GM08714 (cell line): ENCODE data around the gene KCTD16.

Source experiments
- H3K4me3 ChIP-seq: fragments of 200-500 bp; sonication (Bioruptor generic); 2 replicates; pipeline ENCODE4 v1.5.1; 2014; ENCODE audit warnings: mild to moderate bottlenecking, low read length, inconsistent platforms
- ZNF274 ChIP-seq: IDR thresholded peaks from 2 replicates; pipeline ENCODE4 v1.6.1; 2012; ENCODE audit warnings: mild to moderate bottlenecking, low read depth, low read length

The KCTD16 gene

DNA sequence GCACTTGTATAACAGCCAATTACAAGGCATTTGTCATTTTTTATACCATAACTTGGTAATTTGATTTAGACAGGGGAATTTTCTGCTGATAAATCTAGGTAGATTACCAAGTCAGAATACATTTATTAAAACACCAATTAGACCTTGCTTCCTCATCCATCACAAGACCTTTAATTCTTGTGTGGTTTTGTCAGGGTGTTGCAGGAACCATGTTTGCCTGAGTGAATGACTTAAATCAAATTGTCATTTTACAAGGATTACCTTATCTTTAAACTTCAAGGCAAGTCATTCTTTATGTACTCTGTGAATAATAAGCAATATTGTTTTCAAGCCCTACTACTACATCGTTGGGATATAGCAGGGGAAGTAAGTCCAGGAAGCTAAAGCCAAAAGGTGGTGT, 257.7 kb downstream of the KCTD16 start:
- no peak overlapping the region for H3K4me3 ChIP-seq
- no peak for TF ChIP-seq ZNF274

DNA sequence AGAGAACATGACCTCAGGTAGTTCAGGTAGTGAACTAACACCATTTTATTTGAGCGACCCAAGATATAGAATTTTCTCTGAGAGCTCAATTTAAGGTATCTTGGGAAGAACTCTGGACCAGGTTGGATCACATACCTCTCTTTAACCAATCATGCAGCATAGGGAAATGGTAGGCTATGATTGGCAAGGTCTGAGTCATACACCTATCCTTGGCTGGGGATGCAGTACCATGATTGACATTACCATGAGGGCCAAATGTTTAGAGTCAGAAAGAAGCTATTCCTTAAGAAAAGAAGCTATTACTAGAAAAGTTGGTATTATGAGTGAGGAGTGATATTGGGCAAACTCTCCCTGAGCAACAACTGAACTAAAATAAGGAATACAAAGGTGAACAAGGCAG, 258.7 kb downstream of the KCTD16 start:
- TF ChIP-seq ZNF274: no peak
- no peak overlapping the region for H3K4me3 ChIP-seq

DNA sequence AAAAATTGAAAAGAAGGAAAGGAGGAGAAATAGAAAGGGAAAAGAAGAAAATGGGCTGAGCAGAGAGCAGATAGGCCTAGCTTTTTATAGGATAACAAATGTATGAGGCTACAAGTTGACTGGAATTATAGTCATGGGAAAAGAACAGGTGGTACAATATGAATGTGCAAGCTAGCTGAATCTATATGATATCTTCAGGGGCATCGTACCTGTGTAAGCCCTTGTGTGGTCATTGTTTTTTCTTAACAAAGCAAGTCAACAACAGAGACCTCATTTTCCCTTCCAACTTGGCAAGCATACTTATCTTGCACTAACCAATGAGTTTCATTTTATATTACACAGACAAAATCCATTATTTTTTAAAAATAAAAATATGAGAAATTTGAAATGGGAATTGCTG, 259.2 kb downstream of the KCTD16 start:
- H3K4me3 ChIP-seq: no peak overlapping the region
- no peak for TF ChIP-seq ZNF274

DNA sequence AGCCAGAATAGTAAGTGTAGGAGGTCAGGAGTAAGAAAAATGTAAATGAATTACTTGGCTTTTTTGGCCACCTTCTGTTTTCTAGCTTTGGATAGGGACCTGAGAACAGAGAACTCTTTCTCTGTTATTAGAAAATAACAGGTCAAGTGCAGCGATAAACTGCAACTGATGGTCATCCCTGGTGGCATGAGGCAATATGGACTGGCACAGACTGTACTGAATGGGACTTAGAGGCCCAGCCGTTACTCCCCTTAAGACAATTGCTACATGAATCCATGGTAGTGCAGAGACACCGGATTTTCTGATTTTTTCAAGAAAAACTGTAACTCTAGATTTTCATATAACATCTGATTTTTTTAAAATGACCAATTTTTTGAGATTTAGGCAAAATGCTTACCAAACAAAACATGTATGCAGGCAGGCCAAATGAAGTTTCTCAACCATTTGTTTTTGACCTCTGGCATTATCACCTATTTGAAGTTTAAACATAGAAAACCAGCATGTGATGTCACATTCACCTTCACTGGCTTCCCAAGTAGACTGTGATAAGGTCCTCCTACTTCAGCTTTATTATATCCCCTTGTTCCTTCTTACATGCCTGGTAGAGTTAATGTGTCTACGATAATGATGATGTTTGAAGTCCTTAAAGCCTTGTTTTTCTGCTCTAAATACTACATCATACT, 262.6 kb downstream of the KCTD16 start:
- TF ChIP-seq ZNF274: no peak

DNA sequence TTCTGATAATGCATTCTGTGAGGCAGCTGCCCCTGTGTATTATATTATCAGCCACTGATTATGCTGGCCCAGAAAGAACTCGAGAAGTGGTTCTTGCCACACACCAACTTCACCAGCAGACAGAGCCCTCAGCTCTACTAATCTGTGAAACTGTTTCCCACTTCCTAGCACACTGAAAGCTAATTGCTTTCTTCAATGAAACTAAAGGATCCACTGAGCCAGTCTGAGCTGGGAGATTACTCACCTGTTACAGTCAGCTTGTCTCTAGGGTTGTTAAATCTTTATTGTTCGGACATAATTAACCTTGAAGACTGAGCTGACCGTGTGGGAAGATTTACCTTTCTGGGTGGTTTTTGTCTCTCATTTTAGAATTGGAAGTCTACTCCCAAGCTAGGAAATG, 263.2 kb downstream of the KCTD16 start:
- TF ChIP-seq ZNF274: no peak
- no peak overlapping the region for H3K4me3 ChIP-seq

More for the DNA sequence above, 262.6 kb downstream of the KCTD16 start:
- no peak overlapping the region for H3K4me3 ChIP-seq

DNA sequence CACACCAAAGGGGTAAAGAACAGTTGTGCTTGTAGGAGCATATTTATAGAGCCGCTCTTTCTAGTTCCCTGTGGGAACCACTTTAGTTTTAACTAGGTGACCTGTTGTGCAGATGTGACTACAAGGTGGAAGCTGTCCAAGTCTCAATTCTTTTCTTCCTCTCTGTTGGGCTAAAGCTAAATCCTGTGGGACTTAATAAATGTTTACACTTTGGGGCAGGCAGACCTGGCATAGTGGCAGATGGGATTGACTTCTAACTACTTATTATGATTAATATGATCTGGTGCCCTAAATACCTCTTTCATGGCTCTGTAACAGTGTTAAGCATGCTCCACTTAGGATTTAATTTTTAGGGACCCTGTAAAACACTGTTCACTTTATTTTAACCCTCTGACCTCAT, 265.3 kb downstream of the KCTD16 start:
- no peak for TF ChIP-seq ZNF274
- no peak overlapping the region for H3K4me3 ChIP-seq

DNA sequence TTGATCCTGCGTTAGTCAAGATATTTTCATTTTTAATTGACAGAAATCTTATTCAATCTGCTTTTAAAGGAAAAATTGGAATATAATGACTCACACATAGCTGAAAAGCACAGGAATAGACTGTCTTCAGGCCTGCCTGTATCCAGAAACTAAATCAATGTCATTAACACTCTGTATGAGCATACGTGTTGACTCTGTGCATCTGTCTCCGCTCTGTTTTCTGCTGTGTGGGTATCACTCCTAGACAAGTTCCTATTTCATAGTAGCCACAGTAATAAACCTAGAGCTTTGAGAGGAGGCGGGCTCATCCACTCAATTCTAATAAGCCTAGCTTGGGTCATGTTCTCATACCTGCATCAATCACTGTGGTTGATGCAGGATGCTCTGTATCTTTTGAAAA, 267.6 kb downstream of the KCTD16 start:
- TF ChIP-seq ZNF274: no peak
- no peak overlapping the region for H3K4me3 ChIP-seq

DNA sequence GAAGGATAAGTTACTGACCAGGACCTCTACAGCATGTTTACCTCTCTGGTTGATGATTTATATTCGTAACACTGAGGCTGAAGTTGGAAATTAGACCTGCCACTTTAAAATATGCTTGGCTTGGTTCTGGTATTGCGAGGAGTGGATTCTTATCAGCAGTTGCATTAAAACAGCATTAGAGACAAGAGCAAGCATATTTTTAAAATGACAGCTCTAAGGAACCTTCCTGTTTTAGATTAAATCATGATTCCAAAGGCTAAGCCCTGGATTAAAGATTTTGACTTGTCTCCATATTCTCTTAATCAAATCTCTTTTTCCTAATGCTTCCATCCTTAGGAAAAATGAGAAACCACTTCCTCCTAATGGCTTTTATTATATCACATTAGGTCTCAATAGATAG, 277.8 kb downstream of the KCTD16 start:
- H3K4me3 ChIP-seq: no peak overlapping the region
- TF ChIP-seq ZNF274: no peak

DNA sequence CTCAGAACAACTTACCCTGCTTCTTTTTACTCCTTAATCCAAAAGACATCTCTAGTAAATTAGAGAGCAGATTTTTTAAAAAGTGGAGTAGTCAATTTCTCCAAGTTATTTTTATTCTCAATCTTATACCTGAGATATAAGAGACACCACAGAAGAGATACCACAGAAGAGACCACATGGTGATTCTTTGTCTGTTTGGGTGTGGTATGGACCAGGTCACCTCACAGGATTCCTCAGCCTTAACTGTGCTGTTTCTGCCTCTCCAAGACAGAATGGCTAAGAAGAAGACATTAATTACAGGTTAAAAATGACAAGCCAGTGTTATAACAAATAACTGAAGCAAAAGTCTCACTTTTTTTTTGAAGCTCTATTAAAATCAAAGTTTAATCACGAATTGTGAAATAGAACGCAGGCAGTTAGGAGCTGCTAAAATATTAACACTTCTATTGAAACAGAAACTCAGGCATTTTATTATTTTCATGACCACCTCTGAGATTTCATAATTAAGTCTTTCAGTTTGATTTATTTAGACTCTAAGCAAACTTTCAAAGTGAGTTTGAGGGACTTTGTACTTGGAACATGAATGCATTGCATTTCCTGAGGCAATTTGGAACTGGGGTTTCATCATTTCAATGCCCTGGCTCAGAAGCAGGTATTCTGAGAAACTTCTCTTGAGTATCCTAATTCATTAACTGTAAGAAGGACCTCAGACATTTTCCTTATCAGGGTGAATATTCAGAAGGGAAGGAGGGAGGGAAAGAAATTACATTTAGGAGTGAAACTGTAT, 280.7 kb downstream of the KCTD16 start:
- no peak overlapping the region for H3K4me3 ChIP-seq

DNA sequence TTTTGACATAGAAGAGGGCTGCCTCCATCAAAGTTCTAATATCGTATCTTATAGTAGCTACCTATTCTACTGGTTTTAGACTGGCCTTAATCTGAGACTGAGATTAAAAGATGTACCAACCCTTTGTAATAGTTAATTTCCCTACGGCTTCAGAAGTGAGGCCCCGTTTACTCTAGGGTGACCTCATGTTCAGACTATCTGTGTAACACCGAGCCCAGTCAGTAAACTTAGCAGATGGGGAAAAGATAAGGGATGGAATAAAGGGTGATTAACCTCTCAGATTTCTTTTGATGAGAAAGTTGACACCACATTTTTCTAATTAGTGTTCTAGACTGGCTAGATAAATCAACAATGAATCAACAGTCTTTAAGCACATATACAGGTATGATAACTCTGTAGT, 283.1 kb downstream of the KCTD16 start:
- TF ChIP-seq ZNF274: no peak
- H3K4me3 ChIP-seq: no peak overlapping the region

More for the DNA sequence above, 280.7 kb downstream of the KCTD16 start:
- no peak for TF ChIP-seq ZNF274

DNA sequence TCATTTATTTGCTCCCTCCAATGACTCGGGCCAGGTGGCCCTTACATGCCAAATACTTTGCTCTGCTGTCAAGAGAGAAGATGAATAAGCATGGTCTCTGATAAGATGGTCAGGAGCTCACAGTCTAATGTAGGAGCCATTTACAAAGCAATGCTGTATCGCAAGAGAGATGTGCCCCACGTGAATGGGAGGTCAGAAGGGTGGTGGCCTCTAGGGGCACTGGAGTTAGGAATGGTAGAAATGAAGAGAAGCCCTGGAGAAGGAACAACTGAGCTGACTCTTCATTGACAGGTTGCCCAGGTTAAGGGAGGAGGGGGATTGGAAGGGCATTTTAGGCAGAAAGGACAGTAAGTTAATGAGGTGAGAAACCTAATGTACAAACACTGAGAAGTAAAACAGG, 286.5 kb downstream of the KCTD16 start:
- TF ChIP-seq ZNF274: no peak
- H3K4me3 ChIP-seq: no peak overlapping the region

DNA sequence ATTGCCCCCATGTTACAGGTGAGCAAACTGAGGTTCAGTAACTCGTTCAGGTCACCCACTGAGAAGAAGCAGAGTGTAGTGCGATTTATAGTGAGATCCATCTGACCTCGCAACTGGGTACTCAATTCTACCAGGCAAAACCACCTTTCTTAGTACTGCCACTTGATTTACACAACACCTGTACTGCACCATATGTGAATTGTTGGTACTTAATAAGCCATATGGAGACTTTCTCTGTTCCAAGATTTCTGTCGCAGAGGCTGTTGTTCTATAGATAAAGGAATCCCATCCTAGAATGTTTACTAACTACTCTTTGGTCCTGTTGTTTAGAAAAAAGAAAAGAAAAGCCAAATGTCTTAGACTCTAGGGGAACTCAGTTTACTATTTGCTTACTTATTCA, 287.5 kb downstream of the KCTD16 start:
- no peak for TF ChIP-seq ZNF274
- no peak overlapping the region for H3K4me3 ChIP-seq

DNA sequence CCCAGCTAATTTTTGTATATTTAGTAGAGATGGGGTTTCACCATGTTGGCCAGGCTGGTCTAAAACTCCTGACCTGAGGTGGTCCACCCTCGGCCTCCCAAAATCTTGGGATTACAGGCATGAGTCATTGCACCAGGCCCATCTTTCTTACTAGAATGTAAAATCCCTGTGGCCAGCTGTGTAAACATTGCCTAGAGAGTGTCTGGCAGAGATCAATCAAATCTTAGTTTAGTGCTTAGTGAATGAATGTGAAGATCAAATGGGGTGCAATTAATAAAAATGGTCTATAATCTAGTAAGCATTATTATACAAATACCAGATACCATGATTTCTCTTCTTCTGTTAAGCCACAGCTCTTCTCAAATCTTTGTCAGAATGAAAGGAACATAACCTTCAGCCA, 289.9 kb downstream of the KCTD16 start:
- H3K4me3 ChIP-seq: no peak overlapping the region
- TF ChIP-seq ZNF274: no peak

DNA sequence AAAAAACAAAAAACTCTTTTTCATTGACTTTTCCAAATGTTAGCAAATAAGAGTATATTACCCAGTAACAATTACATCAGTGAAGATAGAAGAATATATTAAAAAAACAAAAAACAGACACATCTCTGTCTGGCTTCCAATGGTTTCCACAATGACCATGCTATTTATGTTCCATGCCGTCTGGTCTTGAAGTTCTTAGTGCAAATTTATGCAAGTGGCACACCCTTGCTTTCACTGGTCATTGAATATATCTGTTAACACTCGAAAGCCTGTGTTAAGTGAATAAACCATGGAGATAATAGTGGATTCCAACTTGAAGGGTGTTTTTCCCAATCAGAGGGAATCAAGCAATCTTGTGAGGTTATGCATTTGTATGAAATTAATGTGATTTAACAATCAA, 291.9 kb downstream of the KCTD16 start:
- TF ChIP-seq ZNF274: no peak
- no peak overlapping the region for H3K4me3 ChIP-seq

DNA sequence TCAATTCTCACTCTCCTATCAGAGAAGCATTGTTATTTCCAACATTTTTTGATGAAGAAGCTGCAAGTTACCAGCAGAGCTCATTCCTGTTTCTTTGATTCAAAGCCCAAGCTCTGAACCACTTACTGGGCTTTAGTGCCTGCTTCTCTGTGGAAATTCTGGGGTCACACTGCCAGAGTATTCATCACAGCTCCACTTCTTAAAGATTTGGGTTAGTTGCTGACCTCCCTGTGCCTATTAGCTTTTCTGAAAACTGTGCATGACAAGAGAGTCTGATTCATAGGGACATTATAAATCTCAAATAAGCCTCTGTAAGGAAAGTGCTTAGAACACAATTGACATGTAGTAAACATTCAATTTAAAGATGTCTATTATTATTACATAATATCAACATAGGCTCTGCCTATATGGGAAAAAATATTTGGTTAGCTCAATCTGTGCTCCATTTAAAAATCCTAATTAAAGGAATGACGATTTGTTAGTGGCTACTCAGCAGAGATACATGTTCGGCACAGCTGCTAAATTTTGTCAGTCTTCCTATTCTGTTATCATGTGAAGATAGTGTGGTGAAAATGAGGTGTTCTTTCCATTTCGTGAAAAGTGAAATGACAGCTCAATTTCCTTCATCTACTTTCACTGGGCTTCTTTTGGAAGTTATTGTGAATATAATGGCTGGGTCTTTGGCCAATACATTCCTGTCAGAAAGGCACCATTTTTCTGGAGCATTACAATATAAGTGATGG, 293.0 kb downstream of the KCTD16 start:
- no peak for TF ChIP-seq ZNF274

DNA sequence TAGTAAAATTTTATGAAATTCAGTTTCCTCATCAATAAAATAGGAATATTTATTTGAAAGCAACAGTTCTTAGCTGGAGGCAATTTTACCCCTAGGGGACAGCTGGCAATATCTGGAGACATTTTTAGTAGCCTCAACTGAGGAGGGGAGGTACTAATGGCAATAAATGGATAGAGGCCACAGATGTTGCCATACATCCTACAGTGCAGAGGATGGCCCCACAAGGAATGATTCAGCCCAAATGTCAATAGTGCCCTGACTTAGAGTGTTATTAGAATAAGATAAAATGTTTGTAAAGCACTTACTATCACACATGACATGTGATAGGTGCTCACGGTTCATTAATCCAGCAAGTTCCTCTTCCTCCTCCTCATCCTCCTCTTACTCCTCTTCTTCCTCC, 293.6 kb downstream of the KCTD16 start:
- no peak overlapping the region for H3K4me3 ChIP-seq
- no peak for TF ChIP-seq ZNF274

More for the DNA sequence above, 293.0 kb downstream of the KCTD16 start:
- no peak overlapping the region for H3K4me3 ChIP-seq
